Measurements from ENCODE around the gene DPYD.

DNA sequence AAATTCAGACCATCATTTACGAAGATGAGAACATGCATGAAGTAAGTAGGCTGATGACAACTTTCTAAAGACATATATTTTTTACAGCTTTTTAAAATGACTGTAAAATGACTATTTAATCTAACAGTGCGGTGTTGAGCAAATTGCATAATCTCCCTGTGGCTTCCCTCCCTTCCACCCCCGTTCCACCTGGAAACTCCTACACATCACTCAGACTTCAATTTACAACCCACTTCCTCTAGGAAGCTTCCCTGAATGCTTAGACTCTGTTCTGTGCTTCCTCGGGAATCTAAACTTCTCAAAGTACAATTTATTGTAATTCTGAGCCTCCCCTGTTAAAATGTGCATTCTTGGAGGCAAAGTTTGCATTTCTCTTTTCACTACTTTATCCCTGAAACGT is 354.9 kb downstream of the DPYD start:
- TF ChIP-seq ZNF416 (CRISPR knock-in tag; IDR thresholded peaks at IDR 0.05) (no peak), GTF2I (CRISPR knock-in tag; conservative IDR thresholded peaks at IDR 0.05) (no peak), SMAD3 (CRISPR knock-in tag; IDR thresholded peaks at IDR 0.05; ENCODE audit: borderline replicate concordance) (no peak), ETV6 (CRISPR knock-in tag; IDR thresholded peaks at IDR 0.05) (no peak), NFATC4 (CRISPR knock-in tag; IDR thresholded peaks at IDR 0.05) (no peak), ELF4 (CRISPR knock-in tag; IDR thresholded peaks at IDR 0.05; ENCODE audit: low read depth) (no peak), ZNF423 (CRISPR knock-in tag; IDR thresholded peaks at IDR 0.05) (no peak)
- TF ChIP-seq, protein P1, sequence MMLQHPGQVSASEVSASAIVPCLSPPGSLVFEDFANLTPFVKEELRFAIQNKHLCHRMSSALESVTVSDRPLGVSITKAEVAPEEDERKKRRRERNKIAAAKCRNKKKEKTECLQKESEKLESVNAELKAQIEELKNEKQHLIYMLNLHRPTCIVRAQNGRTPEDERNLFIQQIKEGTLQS (CRISPR knock-in tag; conservative IDR thresholded peaks at IDR 0.05): no peak
- TF ChIP-seq, protein P2, sequence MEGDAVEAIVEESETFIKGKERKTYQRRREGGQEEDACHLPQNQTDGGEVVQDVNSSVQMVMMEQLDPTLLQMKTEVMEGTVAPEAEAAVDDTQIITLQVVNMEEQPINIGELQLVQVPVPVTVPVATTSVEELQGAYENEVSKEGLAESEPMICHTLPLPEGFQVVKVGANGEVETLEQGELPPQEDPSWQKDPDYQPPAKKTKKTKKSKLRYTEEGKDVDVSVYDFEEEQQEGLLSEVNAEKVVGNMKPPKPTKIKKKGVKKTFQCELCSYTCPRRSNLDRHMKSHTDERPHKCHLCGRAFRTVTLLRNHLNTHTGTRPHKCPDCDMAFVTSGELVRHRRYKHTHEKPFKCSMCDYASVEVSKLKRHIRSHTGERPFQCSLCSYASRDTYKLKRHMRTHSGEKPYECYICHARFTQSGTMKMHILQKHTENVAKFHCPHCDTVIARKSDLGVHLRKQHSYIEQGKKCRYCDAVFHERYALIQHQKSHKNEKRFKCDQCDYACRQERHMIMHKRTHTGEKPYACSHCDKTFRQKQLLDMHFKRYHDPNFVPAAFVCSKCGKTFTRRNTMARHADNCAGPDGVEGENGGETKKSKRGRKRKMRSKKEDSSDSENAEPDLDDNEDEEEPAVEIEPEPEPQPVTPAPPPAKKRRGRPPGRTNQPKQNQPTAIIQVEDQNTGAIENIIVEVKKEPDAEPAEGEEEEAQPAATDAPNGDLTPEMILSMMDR (IDR thresholded peaks at IDR 0.05): no peak
- TF ChIP-seq, protein P3, sequence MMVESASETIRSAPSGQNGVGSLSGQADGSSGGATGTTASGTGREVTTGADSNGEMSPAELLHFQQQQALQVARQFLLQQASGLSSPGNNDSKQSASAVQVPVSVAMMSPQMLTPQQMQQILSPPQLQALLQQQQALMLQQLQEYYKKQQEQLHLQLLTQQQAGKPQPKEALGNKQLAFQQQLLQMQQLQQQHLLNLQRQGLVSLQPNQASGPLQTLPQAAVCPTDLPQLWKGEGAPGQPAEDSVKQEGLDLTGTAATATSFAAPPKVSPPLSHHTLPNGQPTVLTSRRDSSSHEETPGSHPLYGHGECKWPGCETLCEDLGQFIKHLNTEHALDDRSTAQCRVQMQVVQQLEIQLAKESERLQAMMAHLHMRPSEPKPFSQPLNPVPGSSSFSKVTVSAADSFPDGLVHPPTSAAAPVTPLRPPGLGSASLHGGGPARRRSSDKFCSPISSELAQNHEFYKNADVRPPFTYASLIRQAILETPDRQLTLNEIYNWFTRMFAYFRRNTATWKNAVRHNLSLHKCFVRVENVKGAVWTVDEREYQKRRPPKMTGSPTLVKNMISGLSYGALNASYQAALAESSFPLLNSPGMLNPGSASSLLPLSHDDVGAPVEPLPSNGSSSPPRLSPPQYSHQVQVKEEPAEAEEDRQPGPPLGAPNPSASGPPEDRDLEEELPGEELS (CRISPR knock-in tag; IDR thresholded peaks at IDR 0.05): no peak

Data from WTC11 (cell line).